Gastroesophageal sphincter (tissue), 4 donors: ENCODE measurements around the gene TIAM2. TPM values are rescaled to one million over a fixed set of nuclear protein-coding genes. Genes with fewer than 3 reads are reported as not detected.

Experiments used
- ATAC-seq: fragments of 150-250 bp; one replicate; pipeline ENCODE4 v1.9.1; 2016; ENCODE audit warnings: mild to moderate bottlenecking, moderate library complexity
- H3K27ac ChIP-seq, 4 donors: fragments of 200-600 bp; sonication (generic) in 3 of 4; 1 replicate in 3 of 4; 2 replicates in 1 of 4; pipeline ENCODE4 v1.5.1; 2016 to 2019
- H3K27me3 ChIP-seq: fragments of 200-600 bp; sonication (generic); one replicate; pipeline ENCODE4 v1.5.1; 2019
- H3K36me3 ChIP-seq, 2 donors: fragments of 200-600 bp; sonication (generic); one replicate each; pipeline ENCODE4 v1.5.1; 2019; ENCODE audit warnings: control low read depth in 1 of 2
- H3K4me1 ChIP-seq, 3 donors: fragments of 200-600 bp; sonication (generic); 1 replicate in 2 of 3; 2 replicates in 1 of 3; pipeline ENCODE4 v1.5.1; 2016 to 2019; ENCODE audit warnings: control low read depth in 2 of 3
- H3K4me3 ChIP-seq, 2 donors: fragments of 200-600 bp; sonication (generic); one replicate each; pipeline ENCODE4 v1.5.1; 2019; ENCODE audit warnings: mild to moderate bottlenecking in 1 of 2, moderate library complexity in 1 of 2
- H3K9me3 ChIP-seq, 3 donors: fragments of 200-600 bp; sonication (generic); one replicate each; pipeline ENCODE4 v1.5.1; 2017 to 2019; ENCODE audit warnings: control low read depth in 2 of 3
- CTCF ChIP-seq, 4 experiments: fragments of 200-600 bp in 2 of 4; fragments of 450-650 bp in 2 of 4; sonication (generic) in 1 of 4; IDR thresholded peaks; one replicate each; pipeline ENCODE4 v1.5.1; 2017 to 2019; ENCODE audit warnings: antibody characterized with exemption in 4 of 4, mild to moderate bottlenecking in 2 of 4, moderate library complexity in 2 of 4
- EP300 ChIP-seq: sonication (generic); formaldehyde crosslinking; IDR thresholded peaks from one replicate; pipeline ENCODE4 v1.6.1; 2017; ENCODE audit warnings: antibody characterized with exemption, mild to moderate bottlenecking
- POLR2A ChIP-seq, 2 donors: fragments of 450-650 bp; IDR thresholded peaks; one replicate each; pipeline ENCODE4 v1.6.1; 2017; ENCODE audit warnings: antibody characterized with exemption in 2 of 2, mild to moderate bottlenecking in 2 of 2, moderate library complexity in 1 of 2
- POLR2AphosphoS5 ChIP-seq: sonication (generic); formaldehyde crosslinking; IDR thresholded peaks from one replicate; pipeline ENCODE4 v1.6.1; 2017; ENCODE audit warnings: antibody characterized with exemption
- WGBS, 2 donors: methylation state at CpG; one replicate each; pipeline ENCODE4 v1.1.5; 2018; ENCODE audit warnings: low coverage in 1 of 2; 5-methylcytosine and 5-hydroxymethylcytosine counted together
- total RNA-seq, 4 donors: library from RNA; depleted of rRNA; stranded (reverse); fragments of >200 nt; gene quantifications; one replicate each; pipeline ENCODE4 v1.1.0, GENCODE V29; 2016

The TIAM2 gene
- total RNA-seq, 4 donors from 2014 or later = 6.3 to 22.6 (median 14.2) TPM

- Histone ChIP-seq H3K4me1 (peaks cover 0 to 8% (median 0%) of the 10 kb centered on the region in 3 donors), H3K27ac (no peak overlapping the region), H3K27me3 (no peaks in the 10 kb centered on the region), H3K9me3 (no peaks in the 10 kb centered on the region), H3K36me3 (no peaks in the 10 kb centered on the region), H3K4me3 (no peak overlapping the region)
- TF ChIP-seq CTCF (IDR thresholded peaks at IDR 0.05) = no peak
- no peak for TF ChIP-seq EP300
- TF ChIP-seq POLR2AphosphoS5 = no peak
- no peak for TF ChIP-seq POLR2A (IDR thresholded peaks at IDR 0.05)
- WGBS, 2 donors = 75 to 79% methylated on average over 10 to 11 of the region's 11 CpGs
- no peak for ATAC-seq
Observed at GRCh38 chr6:155108070-155108820, 113.1 kb downstream of the TIAM2 start.

- TF ChIP-seq POLR2AphosphoS5 = no peak
- TF ChIP-seq EP300 = no peak
- TF ChIP-seq CTCF (IDR thresholded peaks at IDR 0.05) = no peak
- no peak for TF ChIP-seq POLR2A (IDR thresholded peaks at IDR 0.05)
- Histone ChIP-seq H3K36me3 (no peaks in the 10 kb centered on the region), H3K4me1 (peaks cover 0 to 8% (median 0%) of the 10 kb centered on the region in 3 donors), H3K9me3 (no peaks in the 10 kb centered on the region), H3K27ac (no peak overlapping the region), H3K4me3 (no peak overlapping the region), H3K27me3 (no peaks in the 10 kb centered on the region)
- 43 to 84% methylated on average over 1 to 2 of the region's 2 CpGs for WGBS, 2 donors
- no peak for ATAC-seq
Observed at GRCh38 chr6:155110721-155111120, 115.6 kb downstream of the TIAM2 start.

GRCh38 chr6:155112757-155113156 is 117.6 kb downstream of the TIAM2 start:
- no peaks in the 10 kb centered on the region for H3K9me3 ChIP-seq
- H3K4me1 ChIP-seq = no peaks in the 10 kb centered on the region
- H3K4me3 ChIP-seq = no peak overlapping the region
- TF ChIP-seq POLR2A (IDR thresholded peaks at IDR 0.05) (no peak), CTCF (IDR thresholded peaks at IDR 0.05) (no peak), EP300 (no peak), POLR2AphosphoS5 (no peak)
- H3K36me3 ChIP-seq = no peaks in the 10 kb centered on the region
- no peak overlapping the region for H3K27ac ChIP-seq
- 72 to 75% methylated on average over 6 to 7 of the region's 7 CpGs for WGBS, 2 donors
- H3K27me3 ChIP-seq = no peaks in the 10 kb centered on the region
- no peak for ATAC-seq

- 53 to 86% methylated on average over 3 to 4 of the region's 4 CpGs for WGBS, 2 donors
- H3K36me3 ChIP-seq = no peaks in the 10 kb centered on the region
- H3K27ac ChIP-seq = no peak overlapping the region
- no peaks in the 10 kb centered on the region for H3K9me3 ChIP-seq
- TF ChIP-seq POLR2A (IDR thresholded peaks at IDR 0.05) (no peak), EP300 (no peak), POLR2AphosphoS5 (no peak), CTCF (IDR thresholded peaks at IDR 0.05) (no peak)
- ATAC-seq = no peak
- peaks cover 0 to under 1% (median 0%) of the 10 kb centered on the region in 3 donors for H3K4me1 ChIP-seq
- no peak overlapping the region for H3K4me3 ChIP-seq
- H3K27me3 ChIP-seq = no peaks in the 10 kb centered on the region
Observed at GRCh38 chr6:155115893-155116570, 120.9 kb downstream of the TIAM2 start.

GRCh38 chr6:155116571-155116910 is 121.4 kb downstream of the TIAM2 start:
- H3K9me3 ChIP-seq = no peaks in the 10 kb centered on the region
- no peak for TF ChIP-seq CTCF (IDR thresholded peaks at IDR 0.05)
- no peak for TF ChIP-seq POLR2AphosphoS5
- no peak for TF ChIP-seq POLR2A (IDR thresholded peaks at IDR 0.05)
- TF ChIP-seq EP300 = no peak
- H3K36me3 ChIP-seq = no peaks in the 10 kb centered on the region
- WGBS, 2 donors = 67 to 79% methylated on average over 3 to 5 of the region's 5 CpGs
- H3K27me3 ChIP-seq = no peaks in the 10 kb centered on the region
- H3K27ac ChIP-seq = no peak overlapping the region
- no peak for ATAC-seq
- peaks cover 0 to 5% (median 0%) of the 10 kb centered on the region in 3 donors for H3K4me1 ChIP-seq
- no peak overlapping the region for H3K4me3 ChIP-seq
